GM12872 (cell line): Measurements from ENCODE around the gene USP6NL.

ENCODE experiments used
- CTCF ChIP-seq: IDR thresholded peaks from 3 replicates; pipeline ENCODE4 v1.5.1; 2011; ENCODE audit warnings: low read depth, mild to moderate bottlenecking, low read length, moderate library complexity; ENCODE audit not compliant: insufficient read depth

USP6NL gene

GRCh38 chr10:11533328-11533781, 78.1 kb downstream of the USP6NL start:
- peak; percentile 61 for TF ChIP-seq CTCF

DNA sequence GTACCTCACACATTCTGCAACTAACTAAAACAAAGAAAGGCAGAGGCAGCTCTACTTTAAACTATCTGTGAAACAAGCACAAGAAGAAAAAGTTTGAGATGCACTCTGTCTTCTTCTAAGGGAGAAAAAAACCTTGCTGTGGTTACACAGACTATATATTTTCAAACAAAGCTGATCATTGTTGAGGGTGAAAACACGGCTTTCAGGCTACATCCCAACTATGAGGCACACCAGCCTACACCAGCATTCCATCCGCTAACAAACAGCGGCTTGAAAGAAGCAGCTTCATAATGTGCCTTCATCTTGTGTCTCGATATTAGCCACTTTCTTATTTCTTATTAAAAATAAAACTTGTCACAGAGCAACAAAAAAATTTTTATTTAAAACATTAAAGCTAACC, 79.1 kb downstream of the USP6NL start:
- TF ChIP-seq CTCF: no peak

- TF ChIP-seq CTCF: no peak
Measured at GRCh38 chr10:11530806-11531205, 80.6 kb downstream of the USP6NL start.

- TF ChIP-seq CTCF: no peak
Measured at GRCh38 chr10:11529276-11529903, 82.1 kb downstream of the USP6NL start.

GRCh38 chr10:11528286-11528685, 83.2 kb downstream of the USP6NL start:
- no peak for TF ChIP-seq CTCF

DNA sequence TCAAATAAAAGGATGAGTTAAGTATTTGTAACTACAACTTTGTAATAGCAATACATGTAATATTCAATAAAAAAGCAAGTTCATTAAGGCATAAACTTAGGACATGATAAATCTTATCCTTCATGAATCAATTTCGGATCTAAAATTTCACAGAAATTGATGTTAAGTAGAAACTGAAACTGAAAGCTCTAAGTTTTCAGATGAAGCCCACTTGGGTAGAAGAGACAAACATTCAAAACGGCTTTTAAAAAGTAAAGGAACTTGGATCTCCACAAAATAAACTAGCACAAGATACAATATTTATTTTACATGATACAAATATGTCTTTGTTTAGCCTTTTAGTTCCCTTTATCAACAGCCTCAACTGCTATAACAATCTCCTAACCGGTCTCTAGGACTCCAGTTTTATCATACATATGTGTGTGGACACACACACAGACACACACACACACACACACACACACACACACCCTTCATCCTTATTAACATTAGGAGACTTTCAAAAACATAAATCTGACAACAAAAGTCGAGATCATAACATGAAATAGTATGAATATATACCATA, 83.7 kb downstream of the USP6NL start:
- no peak for TF ChIP-seq CTCF

DNA sequence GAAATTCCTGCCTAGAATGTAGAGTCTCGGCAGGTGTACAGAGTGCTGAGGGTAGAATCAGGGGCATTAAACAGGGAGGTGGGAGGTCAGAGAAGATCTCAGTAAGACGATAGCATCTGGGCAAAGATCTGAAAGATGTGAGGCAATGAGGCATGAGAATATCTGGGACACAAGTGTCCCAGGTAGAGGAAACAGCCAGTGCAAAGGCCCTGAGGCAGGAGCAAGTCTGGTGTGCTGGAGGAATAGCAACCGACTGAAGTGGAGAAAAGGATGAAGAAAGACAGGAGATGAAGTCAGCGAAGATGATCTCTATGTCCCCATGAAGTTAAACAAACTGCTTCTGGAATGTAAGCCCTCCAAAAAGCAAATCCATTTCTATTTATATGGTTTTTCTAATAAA, 84.4 kb downstream of the USP6NL start:
- no peak for TF ChIP-seq CTCF
